Fibroblast of lung (primary cell): ENCODE results near the gene SNAP29. TPM values are rescaled to one million over a fixed set of nuclear protein-coding genes. Genes with fewer than 3 reads are reported as not detected.

ENCODE experiments used
- DNase-seq, 2 donors: peaks; one replicate each; pipeline versions ENCODE4 v3.0.0 to v3.0.0-alpha.2; 2010; ENCODE audit warnings: low read depth in 2 of 2
- H2AFZ ChIP-seq: 2 replicates; pipeline ENCODE4 v1.5.1; 2012; ENCODE audit warnings: low read length, control low read depth, inconsistent platforms
- H3K27ac ChIP-seq: 2 replicates; pipeline ENCODE4 v1.5.1; 2011; ENCODE audit warnings: low read length, control low read depth; ENCODE audit not compliant: insufficient read depth
- H3K27me3 ChIP-seq: 2 replicates; pipeline ENCODE4 v1.5.1; 2011; ENCODE audit warnings: mild to moderate bottlenecking, low read length; ENCODE audit not compliant: control insufficient read depth, insufficient read depth
- H3K36me3 ChIP-seq: 2 replicates; pipeline ENCODE4 v1.5.1; 2011; ENCODE audit warnings: low read length; ENCODE audit not compliant: control insufficient read depth, insufficient read depth
- H3K4me1 ChIP-seq: 2 replicates; pipeline ENCODE4 v1.5.1; 2011; ENCODE audit warnings: low read length; ENCODE audit not compliant: control insufficient read depth, insufficient read depth; ENCODE audit errors: extremely low read depth
- H3K4me2 ChIP-seq: 2 replicates; pipeline ENCODE4 v1.5.1; 2011; ENCODE audit warnings: low read length, control low read depth; ENCODE audit not compliant: insufficient read depth; ENCODE audit errors: extremely low read depth
- H3K4me3 ChIP-seq, 4 experiments: fragments of 200-600 bp in 1 of 4; sonication (generic) in 1 of 4; replicated peaks in 1 of 4; 2 replicates each; pipeline ENCODE4 v1.5.1; 2011 to 2016; ENCODE audit warnings: low read length in 4 of 4, low read depth in 3 of 4, mild to moderate bottlenecking in 3 of 4, control low read depth in 2 of 4, inconsistent platforms in 1 of 4, mixed read lengths in 1 of 4; ENCODE audit not compliant: insufficient read depth in 1 of 4; ENCODE audit errors: control extremely low read depth in 1 of 4
- H3K79me2 ChIP-seq: 2 replicates; pipeline ENCODE4 v1.5.1; 2012; ENCODE audit warnings: mild to moderate bottlenecking, low read length, inconsistent platforms; ENCODE audit not compliant: control insufficient read depth, insufficient read depth
- H3K9ac ChIP-seq: 2 replicates; pipeline ENCODE4 v1.5.1; 2011; ENCODE audit warnings: mild to moderate bottlenecking, low read length, control low read depth; ENCODE audit not compliant: insufficient read depth
- H3K9me3 ChIP-seq: 2 replicates; pipeline ENCODE4 v1.5.1; 2012; ENCODE audit warnings: low read depth, low read length; ENCODE audit not compliant: control insufficient read depth, insufficient read depth
- H4K20me1 ChIP-seq: 2 replicates; pipeline ENCODE4 v1.5.1; 2011; ENCODE audit warnings: low read length; ENCODE audit not compliant: control insufficient read depth, insufficient read depth; ENCODE audit errors: extremely low read depth
- CTCF ChIP-seq, 2 donors: IDR thresholded peaks in 1 of 2; conservative IDR thresholded peaks in 1 of 2; 1 replicate in 1 of 2; 2 replicates in 1 of 2; pipeline ENCODE4 v1.5.1; 2011 to 2012; ENCODE audit warnings: low read length in 2 of 2, control low read depth in 1 of 2, inconsistent platforms in 1 of 2, low read depth in 1 of 2, mild to moderate bottlenecking in 1 of 2
- EZH2 ChIP-seq: IDR thresholded peaks from 2 replicates; pipeline ENCODE4 v1.5.1; 2012; ENCODE audit warnings: low read length, control low read depth, mild to moderate bottlenecking; ENCODE audit errors: missing control alignments
- polyA plus RNA-seq, 2 donors: library from polyadenylated mRNA; depleted of rRNA in 1 of 2; stranded (reverse) in 1 of 2; unstranded in 1 of 2; fragments of >200 nt; gene quantifications; 2 replicates each; pipeline ENCODE4 v1.2.1, GENCODE V29; 2011 to 2012; ENCODE audit warnings: missing spikeins in 1 of 2
- total RNA-seq: library from RNA; depleted of rRNA; stranded (reverse); fragments of >200 nt; gene quantifications from 2 replicates; pipeline ENCODE4 v1.2.1, GENCODE V29; 2014

Gene SNAP29
- total and polyA plus RNA-seq, 2 donors (not counting 1 experiment from before 2014, with no cell fraction given): 10.6 to 36.1 TPM

DNA sequence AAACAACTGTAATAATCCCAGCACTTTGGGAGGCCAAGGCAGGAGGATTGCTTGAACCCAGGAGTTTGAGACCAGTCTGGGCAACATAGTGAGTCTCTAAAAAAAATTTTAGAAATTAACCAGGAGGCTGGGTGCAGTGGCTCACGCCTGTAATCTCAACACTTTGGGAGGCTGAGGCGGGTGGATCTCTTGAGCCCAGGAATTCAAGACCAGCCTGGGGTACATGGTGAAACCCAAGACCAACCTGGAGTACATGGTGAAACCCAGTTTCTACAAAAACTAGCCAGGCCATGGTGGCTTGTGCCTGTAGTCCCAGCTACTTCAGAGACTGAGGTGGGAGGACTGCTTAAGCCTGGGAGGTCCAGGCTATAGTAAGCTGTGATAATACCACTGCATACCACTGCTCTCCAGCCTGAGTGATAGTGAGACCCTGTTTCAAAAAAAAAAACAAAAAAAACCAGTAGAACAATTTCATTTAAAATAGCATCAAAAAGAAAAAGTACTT lies 11.4 kb upstream of the SNAP29 start:
- Histone ChIP-seq H4K20me1 (no peaks in the 10 kb centered on the region), H3K4me1 (peaks cover 2% of the 10 kb centered on the region), H2AFZ (no peak overlapping the region)

DNA sequence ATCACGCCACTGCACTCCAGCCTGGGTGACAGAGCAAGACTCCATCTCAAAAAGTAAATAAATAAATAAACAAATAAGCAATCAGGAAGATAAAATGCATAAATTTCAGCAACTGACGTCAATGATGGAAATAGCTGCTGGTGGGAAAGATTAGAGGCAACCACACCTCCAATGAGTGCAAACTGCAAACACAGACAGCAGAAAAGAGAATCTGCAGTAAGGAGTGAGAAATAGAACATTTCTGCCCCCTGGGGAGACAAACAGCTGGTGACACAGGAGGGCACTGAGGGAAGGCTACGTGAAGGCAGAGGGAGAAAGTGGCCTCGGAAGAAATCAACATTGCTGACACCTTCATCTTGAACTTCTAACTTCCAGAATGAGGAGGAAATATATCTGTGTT lies 6.7 kb upstream of the SNAP29 start:
- no peaks in the 10 kb centered on the region for H3K27me3 ChIP-seq
- H3K4me3 ChIP-seq: no peak overlapping the region
- no peak for TF ChIP-seq CTCF (conservative IDR thresholded peaks at IDR 0.05 in 1 of 2, IDR thresholded peaks at IDR 0.05 in 1 of 2; ENCODE audit: low read depth in 1 of 2, low read length in 2 of 2)
- TF ChIP-seq EZH2: no peak
- no peak overlapping the region for H3K27ac ChIP-seq
- no peak for DNase-seq
- peaks cover 2% of the 10 kb centered on the region for H3K4me1 ChIP-seq
- no peaks in the 10 kb centered on the region for H3K9me3 ChIP-seq
- H3K9ac ChIP-seq: no peak overlapping the region
- H3K79me2 ChIP-seq: peaks cover 58% of the 10 kb centered on the region
- no peak overlapping the region for H3K4me2 ChIP-seq
- no peaks in the 10 kb centered on the region for H4K20me1 ChIP-seq
- H2AFZ ChIP-seq: no peak overlapping the region
- H3K36me3 ChIP-seq: no peaks in the 10 kb centered on the region

More for the DNA sequence above, 11.4 kb upstream of the SNAP29 start:
- H3K79me2 ChIP-seq: peaks cover 32% of the 10 kb centered on the region
- no peaks in the 10 kb centered on the region for H3K9me3 ChIP-seq
- H3K27me3 ChIP-seq: no peaks in the 10 kb centered on the region
- no peak overlapping the region for H3K4me2 ChIP-seq
- H3K36me3 ChIP-seq: no peaks in the 10 kb centered on the region
- no peak for DNase-seq
- no peak overlapping the region for H3K4me3 ChIP-seq
- TF ChIP-seq CTCF (conservative IDR thresholded peaks at IDR 0.05 in 1 of 2, IDR thresholded peaks at IDR 0.05 in 1 of 2; ENCODE audit: low read depth in 1 of 2, low read length in 2 of 2) (no peak), EZH2 (no peak)
- H3K27ac ChIP-seq: no peak overlapping the region
- H3K9ac ChIP-seq: no peak overlapping the region

- peaks cover 60% of the 10 kb centered on the region for H3K79me2 ChIP-seq
- H3K27ac ChIP-seq: no peak overlapping the region
- H3K4me2 ChIP-seq: no peak overlapping the region
- H3K9me3 ChIP-seq: no peaks in the 10 kb centered on the region
- TF ChIP-seq EZH2 (no peak), CTCF (conservative IDR thresholded peaks at IDR 0.05 in 1 of 2, IDR thresholded peaks at IDR 0.05 in 1 of 2; ENCODE audit: low read depth in 1 of 2, low read length in 2 of 2) (no peak)
- H4K20me1 ChIP-seq: no peaks in the 10 kb centered on the region
- H3K4me1 ChIP-seq: peaks cover 6% of the 10 kb centered on the region
- no peak overlapping the region for H3K9ac ChIP-seq
- no peak overlapping the region for H2AFZ ChIP-seq
- H3K4me3 ChIP-seq: no peak overlapping the region
- H3K36me3 ChIP-seq: no peaks in the 10 kb centered on the region
- H3K27me3 ChIP-seq: no peaks in the 10 kb centered on the region
- DNase-seq: no peak
Measured at GRCh38 chr22:20852503-20852902, 6.3 kb upstream of the SNAP29 start.
